Immature natural killer cell (primary cell): ENCODE measurements around the gene NT5DC2. TPM values are rescaled to one million over a fixed set of nuclear protein-coding genes. Genes with fewer than 3 reads are reported as not detected.

Experiments used
- DNase-seq, 3 donors: peaks; one replicate each; pipeline ENCODE4 v3.0.0; 2022; ENCODE audit warnings: mixed read lengths in 1 of 3
- H3K27ac Mint-ChIP-seq, 6 donors: one replicate each; pipeline ENCODE4 v1.8.0; 2020; ENCODE audit warnings: mixed read lengths in 6 of 6, mild to moderate bottlenecking in 5 of 6, inconsistent platforms in 4 of 6, moderate library complexity in 3 of 6
- H3K27me3 Mint-ChIP-seq, 3 donors: one replicate each; pipeline ENCODE4 v1.8.0; 2020 to 2021; ENCODE audit warnings: low read depth in 3 of 3, mild to moderate bottlenecking in 3 of 3, mixed read lengths in 3 of 3, moderate library complexity in 3 of 3, inconsistent platforms in 1 of 3
- H3K36me3 Mint-ChIP-seq, 3 donors: one replicate each; pipeline ENCODE4 v1.8.0; 2020; ENCODE audit warnings: mixed read lengths in 3 of 3, inconsistent platforms in 2 of 3, mild to moderate bottlenecking in 2 of 3
- H3K4me1 Mint-ChIP-seq, 2 donors: one replicate each; pipeline ENCODE4 v1.8.0; 2020; ENCODE audit warnings: inconsistent platforms in 2 of 2, mild to moderate bottlenecking in 2 of 2, mixed read lengths in 2 of 2, moderate library complexity in 1 of 2
- H3K4me3 Mint-ChIP-seq, 5 donors: one replicate each; pipeline ENCODE4 v1.8.0; 2020; ENCODE audit warnings: mild to moderate bottlenecking in 5 of 5, mixed read lengths in 5 of 5, inconsistent platforms in 3 of 5, moderate library complexity in 3 of 5
- H3K9me3 Mint-ChIP-seq, 6 donors: one replicate each; pipeline ENCODE4 v1.8.0; 2020; ENCODE audit warnings: mild to moderate bottlenecking in 6 of 6, mixed read lengths in 6 of 6, inconsistent platforms in 4 of 6, moderate library complexity in 3 of 6
- polyA plus RNA-seq, 3 donors: library from polyadenylated mRNA; unstranded; fragments of 300-500 nt; fragmentation: Illumina TruSeq; gene quantifications; one replicate each; pipeline ENCODE4 v1.2.3, GENCODE V29; 2021

The NT5DC2 gene
- polyA plus RNA-seq, result under 1 TPM in 2 of 3 donors, not detected in 1; 0.26 to 0.53 TPM

- Mint-ChIP-seq H3K4me1 (peaks cover 35 to 37% of the 10 kb centered on the region in 2 donors), H3K4me3 (peak within 1 kb of the TSS; percentile 62 to 98 (median 71)), H3K9me3 (no peaks in the 10 kb centered on the region), H3K27me3 (peaks cover 6 to 15% (median 12%) of the 10 kb centered on the region in 3 donors), H3K27ac (peak within 1 kb of the TSS in 3 of 6 donors; percentile 46 to 61 (median 55)), H3K36me3 (no peaks in the 10 kb centered on the region)
- DNase-seq, result peak; percentile 62 to 64 (median 63)
These were observed at the start of gene NT5DC2 for GRCh38 chr3:52533623-52534280. NT5DC2 (minus strand) TSS chr3:52533857; CDS start chr3:52533737, 120 bp downstream.

- Mint-ChIP-seq H3K9me3 (no peaks in the 10 kb centered on the region), H3K27me3 (no peaks in the 10 kb centered on the region), H3K27ac (peak overlapping the region in 2 of 6 donors; percentile 12 to 35), H3K36me3 (peaks cover 22 to 50% (median 27%) of the 10 kb centered on the region in 3 donors), H3K4me3 (no peak overlapping the region), H3K4me1 (peaks cover 0 to 2% of the 10 kb centered on the region in 2 donors)
- no peak for DNase-seq
These were observed 40.7 kb upstream of the NT5DC2 start for GRCh38 chr3:52574056-52574965.

GRCh38 chr3:52572221-52572620 is 38.6 kb upstream of the NT5DC2 start:
- Mint-ChIP-seq H3K9me3 (no peaks in the 10 kb centered on the region), H3K4me1 (no peaks in the 10 kb centered on the region), H3K27me3 (no peaks in the 10 kb centered on the region), H3K27ac (peak overlapping the region in 1 of 6 donors; percentile 17), H3K36me3 (peaks cover 9 to 38% (median 16%) of the 10 kb centered on the region in 3 donors), H3K4me3 (no peak overlapping the region)
- DNase-seq, result no peak

GRCh38 chr3:52570076-52570475 is 36.4 kb upstream of the NT5DC2 start:
- Mint-ChIP-seq H3K4me1 (no peaks in the 10 kb centered on the region), H3K27ac (peak overlapping the region in 1 of 6 donors; percentile 14), H3K36me3 (peaks cover 7 to 28% (median 8%) of the 10 kb centered on the region in 3 donors), H3K27me3 (no peaks in the 10 kb centered on the region), H3K4me3 (no peak overlapping the region), H3K9me3 (no peaks in the 10 kb centered on the region)
- DNase-seq, result no peak

GRCh38 chr3:52568069-52568468 is 34.4 kb upstream of the NT5DC2 start:
- H3K4me3 Mint-ChIP-seq, result no peak overlapping the region
- H3K4me1 Mint-ChIP-seq, result no peaks in the 10 kb centered on the region
- H3K9me3 Mint-ChIP-seq, result no peaks in the 10 kb centered on the region
- H3K27me3 Mint-ChIP-seq, result no peaks in the 10 kb centered on the region
- H3K36me3 Mint-ChIP-seq, result peaks cover 5 to 22% (median 6%) of the 10 kb centered on the region in 3 donors
- DNase-seq, result no peak
- H3K27ac Mint-ChIP-seq, result peak overlapping the region in 2 of 6 donors; percentile 13 to 57

- Mint-ChIP-seq H3K36me3 (peaks cover 20 to 42% (median 24%) of the 10 kb centered on the region in 3 donors), H3K4me1 (no peaks in the 10 kb centered on the region), H3K27ac (no peak overlapping the region), H3K9me3 (no peaks in the 10 kb centered on the region), H3K4me3 (no peak overlapping the region), H3K27me3 (no peaks in the 10 kb centered on the region)
- DNase-seq, result no peak
These were observed 30.3 kb upstream of the NT5DC2 start for GRCh38 chr3:52563984-52564383.

- Mint-ChIP-seq H3K27me3 (no peaks in the 10 kb centered on the region), H3K36me3 (peaks cover 24 to 33% (median 24%) of the 10 kb centered on the region in 3 donors), H3K9me3 (no peaks in the 10 kb centered on the region), H3K4me3 (no peak overlapping the region), H3K4me1 (no peaks in the 10 kb centered on the region), H3K27ac (no peak overlapping the region)
- no peak for DNase-seq
These were observed 27.5 kb upstream of the NT5DC2 start for GRCh38 chr3:52561028-52561747.

- H3K27me3 Mint-ChIP-seq, result no peaks in the 10 kb centered on the region
- H3K9me3 Mint-ChIP-seq, result no peaks in the 10 kb centered on the region
- H3K27ac Mint-ChIP-seq, result peak overlapping the region in 1 of 6 donors; percentile 45
- DNase-seq, result no peak
- H3K4me1 Mint-ChIP-seq, result no peaks in the 10 kb centered on the region
- H3K36me3 Mint-ChIP-seq, result peaks cover 25 to 36% (median 25%) of the 10 kb centered on the region in 3 donors
- H3K4me3 Mint-ChIP-seq, result no peak overlapping the region
These were observed 24.8 kb upstream of the NT5DC2 start for GRCh38 chr3:52558436-52558835.

- DNase-seq, result no peak
- H3K9me3 Mint-ChIP-seq, result no peaks in the 10 kb centered on the region
- no peak overlapping the region for H3K4me3 Mint-ChIP-seq
- peaks cover 16 to 28% (median 22%) of the 10 kb centered on the region in 3 donors for H3K36me3 Mint-ChIP-seq
- no peak overlapping the region for H3K27ac Mint-ChIP-seq
- H3K4me1 Mint-ChIP-seq, result no peaks in the 10 kb centered on the region
- H3K27me3 Mint-ChIP-seq, result no peaks in the 10 kb centered on the region
These were observed 23.6 kb upstream of the NT5DC2 start for GRCh38 chr3:52557011-52557960.

GRCh38 chr3:52555056-52555455 is 21.4 kb upstream of the NT5DC2 start:
- Mint-ChIP-seq H3K9me3 (no peaks in the 10 kb centered on the region), H3K4me1 (no peaks in the 10 kb centered on the region), H3K27ac (no peak overlapping the region), H3K4me3 (no peak overlapping the region), H3K27me3 (no peaks in the 10 kb centered on the region), H3K36me3 (peaks cover 12 to 15% (median 12%) of the 10 kb centered on the region in 3 donors)
- DNase-seq, result no peak

GRCh38 chr3:52554026-52554755 is 20.5 kb upstream of the NT5DC2 start:
- H3K4me1 Mint-ChIP-seq, result no peaks in the 10 kb centered on the region
- peaks cover 9 to 14% (median 9%) of the 10 kb centered on the region in 3 donors for H3K36me3 Mint-ChIP-seq
- H3K27ac Mint-ChIP-seq, result no peak overlapping the region
- no peaks in the 10 kb centered on the region for H3K9me3 Mint-ChIP-seq
- H3K27me3 Mint-ChIP-seq, result no peaks in the 10 kb centered on the region
- DNase-seq, result no peak
- H3K4me3 Mint-ChIP-seq, result no peak overlapping the region

- Mint-ChIP-seq H3K4me1 (no peaks in the 10 kb centered on the region), H3K9me3 (no peaks in the 10 kb centered on the region), H3K27me3 (no peaks in the 10 kb centered on the region), H3K27ac (peak overlapping the region in 2 of 6 donors; percentile 43 to 49), H3K36me3 (peaks cover 10 to 21% (median 12%) of the 10 kb centered on the region in 3 donors), H3K4me3 (no peak overlapping the region)
- DNase-seq, result no peak
These were observed 18.4 kb upstream of the NT5DC2 start for GRCh38 chr3:52552089-52552488.
